K562 (cell line): ENCODE measurements around the gene SERPINI2. TPM values are rescaled to one million over a fixed set of nuclear protein-coding genes. Genes with fewer than 3 reads are reported as not detected.

Experiments
- ATAC-seq: fragments of 200-7000 bp; cut with Tn5 transposase; 3 replicates; pipeline ENCODE4 v1.9.1; 2020; ENCODE audit warnings: moderate library complexity
- BruUV-seq: library from RNA; stranded (reverse); fragments of 400-500 nt; replicated peaks from 2 replicates; lab custom pipeline; 2021; lab: Mats Ljungman, UMichigan
- CTCF ChIA-PET: fragments of 300-600 bp; formaldehyde crosslinking; extraction: SDS; loops from one replicate; lab custom pipeline; 2021; ENCODE audit warnings: low intra/inter-chr PET ratio; lab: Yijun Ruan, JAX
- POLR2A ChIA-PET: fragments of 300-600, 350-650 bp; sonication (Branson Sonifier 250); formaldehyde crosslinking; extraction: SDS; loops from one replicate; lab custom pipeline; 2021; ENCODE audit warnings: antibody characterized with exemption, inconsistent platforms; lab: Yijun Ruan, JAX
- DNase-seq, 4 experiments: peaks; one replicate each; pipeline versions ENCODE4 v3.0.0 to v3.0.0-alpha.2; 2011 to 2018; ENCODE audit warnings: low spot score in 3 of 4, mixed read lengths in 3 of 4; ENCODE audit errors: extremely low read depth in 1 of 4
- FAIRE-seq: peaks from 2 replicates; lab custom pipeline; 2011; peaks lifted over from hg19 to GRCh38; lab: Jason Lieb, UNC
- H2AFZ ChIP-seq: 2 replicates; pipeline ENCODE4 v1.6.0; 2011; ENCODE audit warnings: low read depth, low read length, control low read depth, inconsistent platforms
- H3K27ac ChIP-seq: fragments of 200-600 bp; 3 replicates; pipeline ENCODE4 v1.8.0; 2011; ENCODE audit warnings: low read depth, mild to moderate bottlenecking, control low read depth, inconsistent platforms, low read length, moderate library complexity, mixed read lengths; ENCODE audit errors: extremely low read depth
- H3K27me3 ChIP-seq, 2 experiments: fragments of 300-600 bp in 1 of 2; 2 replicates in 1 of 2; 3 replicates in 1 of 2; pipeline versions ENCODE4 v1.6.0 to v1.8.0; 2011; ENCODE audit warnings: inconsistent platforms in 2 of 2, low read length in 2 of 2, mild to moderate bottlenecking in 1 of 2, mixed read lengths in 1 of 2, moderate library complexity in 1 of 2; ENCODE audit not compliant: control insufficient read depth in 2 of 2, insufficient read depth in 2 of 2
- H3K36me3 ChIP-seq: fragments of 300-600 bp; 3 replicates; pipeline ENCODE4 v1.8.0; 2011; ENCODE audit warnings: mild to moderate bottlenecking, low read length, inconsistent platforms; ENCODE audit not compliant: control insufficient read depth, insufficient read depth
- H3K4me1 ChIP-seq, 2 experiments: fragments of 200-600 bp in 1 of 2; replicated peaks in 1 of 2; 2 replicates in 1 of 2; 3 replicates in 1 of 2; pipeline versions ENCODE4 v1.5.1 to v1.8.0; 2011; ENCODE audit warnings: inconsistent platforms in 2 of 2, low read length in 2 of 2, mild to moderate bottlenecking in 1 of 2, mixed read lengths in 1 of 2, moderate library complexity in 1 of 2; ENCODE audit not compliant: control insufficient read depth in 2 of 2, insufficient read depth in 2 of 2
- H3K4me2 ChIP-seq: 2 replicates; pipeline ENCODE4 v1.6.1; 2011; ENCODE audit warnings: low read length, control low read depth, inconsistent platforms, mixed read lengths; ENCODE audit not compliant: insufficient read depth
- H3K4me3 ChIP-seq: fragments of 200-600 bp; sonication (generic), shearing (Covaris generic); 2 replicates; pipeline ENCODE4 v1.5.1; 2016; ENCODE audit warnings: control low read depth, inconsistent platforms
- H3K79me2 ChIP-seq: fragments of 200-600 bp; 3 replicates; pipeline ENCODE4 v1.8.0; 2011; ENCODE audit warnings: low read length, inconsistent platforms; ENCODE audit not compliant: control insufficient read depth, insufficient read depth
- H3K9ac ChIP-seq, 2 experiments: 2 replicates each; pipeline versions ENCODE4 v1.6.0 to v1.6.1; 2011; ENCODE audit warnings: low read depth in 2 of 2, low read length in 2 of 2, control low read depth in 1 of 2, inconsistent platforms in 1 of 2, mild to moderate bottlenecking in 1 of 2, mixed read lengths in 1 of 2; ENCODE audit not compliant: insufficient read depth in 1 of 2
- H3K9me1 ChIP-seq: one replicate; pipeline ENCODE4 v1.6.0; 2011; ENCODE audit warnings: inconsistent platforms, mild to moderate bottlenecking, low read length, moderate library complexity; ENCODE audit not compliant: control insufficient read depth, insufficient read depth
- H3K9me3 ChIP-seq: replicated peaks from 2 replicates; pipeline ENCODE4 v1.5.1; 2011; ENCODE audit warnings: low read depth, low read length, inconsistent platforms; ENCODE audit not compliant: control insufficient read depth, insufficient read depth
- H4K20me1 ChIP-seq: replicated peaks from 2 replicates; pipeline ENCODE4 v1.6.1; 2011; ENCODE audit warnings: low read length, inconsistent platforms, mixed read lengths; ENCODE audit not compliant: control insufficient read depth, insufficient read depth
- DEAF1 ChIP-seq: fragments of 450-650 bp; formaldehyde crosslinking; IDR thresholded peaks from 2 replicates; pipeline ENCODE4 v1.4.0; 2020; ENCODE audit warnings: mild to moderate bottlenecking, moderate library complexity
- JUN ChIP-seq, 2 experiments: sonication (generic) in 1 of 2; formaldehyde crosslinking in 1 of 2; IDR thresholded peaks; 2 replicates each; pipeline versions ENCODE4 v1.6.1 to v1.8.0; 2012 to 2022; ENCODE audit warnings: borderline replicate concordance in 2 of 2, mild to moderate bottlenecking in 2 of 2, improper control_type of control experiment in 1 of 2, low read depth in 1 of 2, low read length in 1 of 2, missing genetic modification reagents in 1 of 2
- RAD21 ChIP-seq, 2 experiments: fragments of 250-450 bp in 1 of 2; fragments of 450-650 bp in 1 of 2; sonication (Bioruptor Pico) in 1 of 2; formaldehyde crosslinking in 1 of 2; IDR thresholded peaks in 1 of 2; conservative IDR thresholded peaks in 1 of 2; 2 replicates each; pipeline versions ENCODE4 v1.4.0 to v1.8.0; 2020 to 2022; ENCODE audit warnings: mild to moderate bottlenecking in 2 of 2, moderate library complexity in 1 of 2
- WGBS: fragments of 100-300 bp; shearing (Covaris generic); methylation state at CpG from one replicate; pipeline ENCODE4 v1.1.6; 2016; ENCODE audit warnings: low coverage, mixed read lengths; ENCODE audit not compliant: insufficient coverage; ENCODE audit errors: missing lambda C conversion rate; 5-methylcytosine and 5-hydroxymethylcytosine counted together
- in situ Hi-C: fragments of 300-500 bp; cut with MboI; formaldehyde crosslinking; loops from 4 replicates; pipeline ENCODE4 v1.15.0; 2018; ENCODE audit warnings: inconsistent platforms, mixed read lengths
- intact Hi-C: fragments of 100-400 bp; cut with micrococcal nuclease; formaldehyde crosslinking; loops from 2 replicates; pipeline ENCODE4 v1.14.2; 2022
- polyA plus RNA-seq, 8 experiments: library from polyadenylated mRNA; depleted of rRNA in 4 of 8; stranded (reverse) in 5 of 8; unstranded in 3 of 8; fragments of >200 nt; fragmentation: Nextera tagmentation in 2 of 8; fragmentation: Illumina TruSeq in 1 of 8; extraction: Ambion mirVana in 2 of 8; extraction: Trizol in 1 of 8; gene quantifications; 2 replicates each; pipeline versions ENCODE4 v1.2.1 to v1.2.3, GENCODE V29; 2011 to 2014; ENCODE audit warnings: inconsistent platforms in 1 of 8, missing spikeins in 1 of 8
- total RNA-seq, 7 experiments: library from RNA; depleted of rRNA in 6 of 7; stranded (reverse); fragments of >200 nt in 6 of 7; fragmentation: Illumina TruSeq in 2 of 7; extraction: Trizol in 2 of 7; gene quantifications; 2 replicates each; pipeline versions ENCODE4 v1.2.1 to v1.2.3, GENCODE V29; 2011 to 2021; ENCODE audit warnings: low replicate concordance in 1 of 7
- TF ChIP-seq, protein P1 (sequence below): fragments of 450-650 bp; conservative IDR thresholded peaks from 2 replicates; pipeline ENCODE4 v1.6.1; 2016; ENCODE audit warnings: missing genetic modification characterization, low read depth, mild to moderate bottlenecking, missing compliant biosample characterization, moderate library complexity
- TF ChIP-seq, protein P2 (sequence below), 3 experiments: IDR thresholded peaks in 2 of 3; conservative IDR thresholded peaks in 1 of 3; 2 replicates each; pipeline ENCODE4 v1.5.1; 2011 to 2012; ENCODE audit warnings: low read length in 3 of 3, mild to moderate bottlenecking in 3 of 3, control low read depth in 2 of 3, improper control_type of control experiment in 1 of 3, inconsistent platforms in 1 of 3, low read depth in 1 of 3, mixed read lengths in 1 of 3, moderate library complexity in 1 of 3; ENCODE audit not compliant: insufficient read depth in 2 of 3

SERPINI2 gene
- total and polyA plus RNA-seq, 9 of the 15 experiments (the other 6 are each of a cell fraction or from before 2014, with no cell fraction given) = not detected

- peak in 2 of 4 experiments; percentile 3 to 11 for DNase-seq
- no peak for FAIRE-seq
- no peaks in the 10 kb centered on the region for H3K9me1 ChIP-seq
- no peaks in the 10 kb centered on the region for H3K36me3 ChIP-seq
- intact Hi-C loops = no loop called here
- H3K4me3 ChIP-seq = no peak overlapping the region
- H3K27me3 ChIP-seq = no peaks in the 10 kb centered on the region
- no peaks in the 10 kb centered on the region for H4K20me1 ChIP-seq
- no TSS peak for BruUV-seq
- no peaks in the 10 kb centered on the region for H3K4me1 ChIP-seq
- ChIA-PET CTCF (interaction anchor here (1.2 kb wide), 1 partner anchor 475 kb away, joined by 3 read pairs; no protein-coding TSS in a partner anchor), POLR2A (no interaction called here)
- in situ Hi-C loops = no loop called here
- H2AFZ ChIP-seq = no peak overlapping the region
- H3K27ac ChIP-seq = no peak overlapping the region
- ATAC-seq = no peak
- no peak overlapping the region for H3K4me2 ChIP-seq
- H3K9me3 ChIP-seq = no peaks in the 10 kb centered on the region
- H3K79me2 ChIP-seq = no peaks in the 10 kb centered on the region
- no peak overlapping the region for H3K9ac ChIP-seq
- 2% methylated on average over 3 of the region's 3 CpGs for WGBS
- TF ChIP-seq, protein P1, sequence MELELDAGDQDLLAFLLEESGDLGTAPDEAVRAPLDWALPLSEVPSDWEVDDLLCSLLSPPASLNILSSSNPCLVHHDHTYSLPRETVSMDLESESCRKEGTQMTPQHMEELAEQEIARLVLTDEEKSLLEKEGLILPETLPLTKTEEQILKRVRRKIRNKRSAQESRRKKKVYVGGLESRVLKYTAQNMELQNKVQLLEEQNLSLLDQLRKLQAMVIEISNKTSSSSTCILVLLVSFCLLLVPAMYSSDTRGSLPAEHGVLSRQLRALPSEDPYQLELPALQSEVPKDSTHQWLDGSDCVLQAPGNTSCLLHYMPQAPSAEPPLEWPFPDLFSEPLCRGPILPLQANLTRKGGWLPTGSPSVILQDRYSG (tag) = no peak
- 0 out of 2 replicates have a peak, but pooled peaks have one; percentile 15 for TF ChIP-seq DEAF1
- no peak for TF ChIP-seq JUN (IDR thresholded peaks at IDR 0.05; ENCODE audit: borderline replicate concordance, low read depth, low read length)
- no peak for TF ChIP-seq JUN (CRISPR knock-in tag; IDR thresholded peaks at IDR 0.05; ENCODE audit: borderline replicate concordance)
- TF ChIP-seq, protein P2, sequence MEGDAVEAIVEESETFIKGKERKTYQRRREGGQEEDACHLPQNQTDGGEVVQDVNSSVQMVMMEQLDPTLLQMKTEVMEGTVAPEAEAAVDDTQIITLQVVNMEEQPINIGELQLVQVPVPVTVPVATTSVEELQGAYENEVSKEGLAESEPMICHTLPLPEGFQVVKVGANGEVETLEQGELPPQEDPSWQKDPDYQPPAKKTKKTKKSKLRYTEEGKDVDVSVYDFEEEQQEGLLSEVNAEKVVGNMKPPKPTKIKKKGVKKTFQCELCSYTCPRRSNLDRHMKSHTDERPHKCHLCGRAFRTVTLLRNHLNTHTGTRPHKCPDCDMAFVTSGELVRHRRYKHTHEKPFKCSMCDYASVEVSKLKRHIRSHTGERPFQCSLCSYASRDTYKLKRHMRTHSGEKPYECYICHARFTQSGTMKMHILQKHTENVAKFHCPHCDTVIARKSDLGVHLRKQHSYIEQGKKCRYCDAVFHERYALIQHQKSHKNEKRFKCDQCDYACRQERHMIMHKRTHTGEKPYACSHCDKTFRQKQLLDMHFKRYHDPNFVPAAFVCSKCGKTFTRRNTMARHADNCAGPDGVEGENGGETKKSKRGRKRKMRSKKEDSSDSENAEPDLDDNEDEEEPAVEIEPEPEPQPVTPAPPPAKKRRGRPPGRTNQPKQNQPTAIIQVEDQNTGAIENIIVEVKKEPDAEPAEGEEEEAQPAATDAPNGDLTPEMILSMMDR (IDR thresholded peaks at IDR 0.05 in 2 of 3, conservative IDR thresholded peaks at IDR 0.05 in 1 of 3; ENCODE audit: insufficient read depth in 2 of 3, low read depth in 1 of 3, low read length in 3 of 3) = peak; percentile 11 to 26 (median 23); a peak in 2 of 6 replicates
- TF ChIP-seq RAD21 (CRISPR knock-in tag; conservative IDR thresholded peaks at IDR 0.05 in 1 of 2, IDR thresholded peaks at IDR 0.05 in 1 of 2) = peak; percentile 32 to 62
These were observed 66.9 kb downstream of the SERPINI2 start for GRCh38 chr3:167406876-167407492.
